ENCODE data around the gene CSF2. TPM values are rescaled to one million over a fixed set of nuclear protein-coding genes. Genes with fewer than 3 reads are reported as not detected.

CSF2 gene
- total RNA-seq, 1 donor from 2014 or later: not detected

- no peaks in the 10 kb centered on the region for H3K9me3 Mint-ChIP-seq
- no peak for DNase-seq (ENCODE audit: extremely low spot score, unreplicated experiment)
- H3K4me1 Mint-ChIP-seq (ENCODE audit: unreplicated experiment): no peaks in the 10 kb centered on the region
- H3K27me3 Mint-ChIP-seq: peaks cover 4% of the 10 kb centered on the region
- H3K4me3 Mint-ChIP-seq: no peak overlapping the region
- no peak overlapping the region for H3K27ac Mint-ChIP-seq
- no peak for TF ChIP-seq CTCF (conservative IDR thresholded peaks at IDR 0.05)
- no peaks in the 10 kb centered on the region for H3K36me3 Mint-ChIP-seq
These were observed 8.9 kb downstream of the CSF2 start for GRCh38 chr5:132082329-132083023.

- Mint-ChIP-seq H3K4me3 (no peak overlapping the region), H3K27ac (no peak overlapping the region), H3K9me3 (no peaks in the 10 kb centered on the region), H3K27me3 (peaks cover 4% of the 10 kb centered on the region), H3K36me3 (no peaks in the 10 kb centered on the region), H3K4me1 (ENCODE audit: unreplicated experiment) (no peaks in the 10 kb centered on the region)
- no peak for TF ChIP-seq CTCF (conservative IDR thresholded peaks at IDR 0.05)
- no peak for DNase-seq (ENCODE audit: extremely low spot score, unreplicated experiment)
These were observed 9.6 kb downstream of the CSF2 start for GRCh38 chr5:132083071-132083678.

GRCh38 chr5:132085686-132086085, 12.1 kb downstream of the CSF2 start:
- no peak for TF ChIP-seq CTCF (conservative IDR thresholded peaks at IDR 0.05)
- Mint-ChIP-seq H3K36me3 (no peaks in the 10 kb centered on the region), H3K27ac (no peak overlapping the region), H3K4me3 (no peak overlapping the region), H3K27me3 (peaks cover 4% of the 10 kb centered on the region), H3K4me1 (ENCODE audit: unreplicated experiment) (no peaks in the 10 kb centered on the region), H3K9me3 (no peaks in the 10 kb centered on the region)
- no peak for DNase-seq (ENCODE audit: extremely low spot score, unreplicated experiment)

- no peak overlapping the region for H3K27ac Mint-ChIP-seq
- H3K9me3 Mint-ChIP-seq: no peaks in the 10 kb centered on the region
- H3K4me1 Mint-ChIP-seq (ENCODE audit: unreplicated experiment): no peaks in the 10 kb centered on the region
- H3K27me3 Mint-ChIP-seq: peaks cover 4% of the 10 kb centered on the region
- no peak for DNase-seq (ENCODE audit: extremely low spot score, unreplicated experiment)
- TF ChIP-seq CTCF (conservative IDR thresholded peaks at IDR 0.05): no peak
- no peaks in the 10 kb centered on the region for H3K36me3 Mint-ChIP-seq
- H3K4me3 Mint-ChIP-seq: no peak overlapping the region
These were observed 12.7 kb downstream of the CSF2 start for GRCh38 chr5:132086277-132086794.

GRCh38 chr5:132087176-132087575, 13.6 kb downstream of the CSF2 start:
- Mint-ChIP-seq H3K4me1 (ENCODE audit: unreplicated experiment) (no peaks in the 10 kb centered on the region), H3K9me3 (no peaks in the 10 kb centered on the region), H3K27ac (no peak overlapping the region), H3K4me3 (no peak overlapping the region), H3K36me3 (no peaks in the 10 kb centered on the region), H3K27me3 (peaks cover 4% of the 10 kb centered on the region)
- TF ChIP-seq CTCF (conservative IDR thresholded peaks at IDR 0.05): no peak
- DNase-seq (ENCODE audit: extremely low spot score, unreplicated experiment): no peak
